COLO668 (cell line): Measurements from ENCODE around the gene RAB20.
"Not testable (repeated sequence)": the region's sequence is repeated elsewhere in the genome, so short reads cannot be mapped to it uniquely, and the experiment has no call there.

Source experiments
- DNase-seq: peaks from one replicate; lab custom pipeline; 2025; ENCODE audit not compliant: unreplicated experiment; lab: John Stamatoyannopoulos, UW

The RAB20 gene

GRCh38 chr13:110554946-110555345, 6.6 kb downstream of the RAB20 start:
- DNase-seq, result no peak

- no peak for DNase-seq
Measured at GRCh38 chr13:110554227-110554836, 7.2 kb downstream of the RAB20 start.

- no peak for DNase-seq
Measured at GRCh38 chr13:110553417-110553816, 8.1 kb downstream of the RAB20 start.

GRCh38 chr13:110552767-110553166, 8.8 kb downstream of the RAB20 start:
- no peak for DNase-seq

- DNase-seq, result no peak
Measured at GRCh38 chr13:110551284-110551683, 10.2 kb downstream of the RAB20 start.

GRCh38 chr13:110549795-110550160, 11.7 kb downstream of the RAB20 start:
- no peak for DNase-seq

GRCh38 chr13:110548891-110549794, 12.4 kb downstream of the RAB20 start:
- no peak for DNase-seq

GRCh38 chr13:110546926-110547325, 14.6 kb downstream of the RAB20 start:
- no peak for DNase-seq

- no peak for DNase-seq
Measured at GRCh38 chr13:110546378-110546777, 15.1 kb downstream of the RAB20 start.

- no peak for DNase-seq
Measured at GRCh38 chr13:110542169-110542796, 19.2 kb downstream of the RAB20 start.

GRCh38 chr13:110541526-110541920, 20.0 kb downstream of the RAB20 start:
- DNase-seq, result no peak

- no peak for DNase-seq
Measured at GRCh38 chr13:110540871-110541525, 20.5 kb downstream of the RAB20 start.

- DNase-seq, result no peak
Measured at GRCh38 chr13:110539894-110540293, 21.6 kb downstream of the RAB20 start.

- DNase-seq, result peak; percentile 65
Measured at GRCh38 chr13:110538632-110539031, 22.9 kb downstream of the RAB20 start.

- no peak for DNase-seq
Measured at GRCh38 chr13:110536006-110536693, 25.4 kb downstream of the RAB20 start.

- no peak for DNase-seq
Measured at GRCh38 chr13:110535526-110535925, 26.0 kb downstream of the RAB20 start.

GRCh38 chr13:110533771-110534670, 27.5 kb downstream of the RAB20 start:
- no peak for DNase-seq

GRCh38 chr13:110532258-110532657, 29.3 kb downstream of the RAB20 start:
- DNase-seq, result not testable (repeated sequence)

- DNase-seq, result no peak
Measured at GRCh38 chr13:110531671-110532083, 29.8 kb downstream of the RAB20 start.

GRCh38 chr13:110531100-110531499, 30.4 kb downstream of the RAB20 start:
- no peak for DNase-seq
